NCI-H748 (cell line): ENCODE data around the gene FOXI1.
"Not testable (repeated sequence)": the region's sequence is repeated elsewhere in the genome, so short reads cannot be mapped to it uniquely, and the experiment has no call there.

Experiments
- DNase-seq: peaks from one replicate; lab custom pipeline; 2025; ENCODE audit not compliant: unreplicated experiment; lab: John Stamatoyannopoulos, UW

FOXI1 gene

GRCh38 chr5:170121321-170121720 lies 15.6 kb downstream of the FOXI1 start:
- DNase-seq = no peak

DNA sequence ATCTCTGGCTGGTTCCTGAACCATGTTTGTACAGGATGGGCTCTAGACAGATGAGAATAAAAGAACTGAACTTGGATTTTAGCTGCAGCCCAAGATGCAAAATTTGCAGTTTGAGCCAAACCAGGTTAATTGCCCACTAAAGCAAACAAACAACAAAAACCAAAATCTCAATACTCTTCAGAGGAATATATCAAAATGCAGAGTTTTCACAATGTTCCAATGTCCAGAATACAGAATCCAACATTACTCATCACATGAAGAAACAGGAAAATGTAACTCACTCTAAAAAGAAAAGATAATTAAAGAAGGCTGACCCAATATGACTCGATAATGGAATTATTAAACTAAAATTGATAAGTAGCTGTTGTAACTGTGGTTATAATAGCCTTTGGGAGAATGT lies 20.4 kb downstream of the FOXI1 start:
- DNase-seq = no peak

- no peak for DNase-seq
These were observed 20.9 kb downstream of the FOXI1 start for GRCh38 chr5:170126626-170127025.

DNA sequence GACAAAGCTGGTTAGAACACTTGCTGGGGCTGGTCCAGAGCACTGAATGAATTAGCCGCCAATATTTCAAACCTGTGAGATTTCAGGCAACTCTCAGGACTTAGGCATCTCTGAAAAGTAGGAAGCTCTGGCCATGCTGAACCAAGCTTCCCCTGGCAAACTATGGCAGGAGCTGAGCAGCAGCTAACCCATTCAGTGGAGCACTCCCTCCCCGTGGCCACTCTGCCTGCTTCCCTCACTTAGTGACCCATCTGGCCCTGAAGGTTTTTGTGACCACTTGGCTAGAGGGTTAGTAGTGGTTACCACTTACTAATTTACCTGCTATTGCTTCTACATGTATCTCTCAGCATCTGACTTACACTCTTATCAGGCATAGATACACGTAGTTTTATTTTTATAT lies 25.5 kb downstream of the FOXI1 start:
- DNase-seq = no peak

- DNase-seq = no peak
These were observed 26.7 kb downstream of the FOXI1 start for GRCh38 chr5:170132269-170132975.

DNA sequence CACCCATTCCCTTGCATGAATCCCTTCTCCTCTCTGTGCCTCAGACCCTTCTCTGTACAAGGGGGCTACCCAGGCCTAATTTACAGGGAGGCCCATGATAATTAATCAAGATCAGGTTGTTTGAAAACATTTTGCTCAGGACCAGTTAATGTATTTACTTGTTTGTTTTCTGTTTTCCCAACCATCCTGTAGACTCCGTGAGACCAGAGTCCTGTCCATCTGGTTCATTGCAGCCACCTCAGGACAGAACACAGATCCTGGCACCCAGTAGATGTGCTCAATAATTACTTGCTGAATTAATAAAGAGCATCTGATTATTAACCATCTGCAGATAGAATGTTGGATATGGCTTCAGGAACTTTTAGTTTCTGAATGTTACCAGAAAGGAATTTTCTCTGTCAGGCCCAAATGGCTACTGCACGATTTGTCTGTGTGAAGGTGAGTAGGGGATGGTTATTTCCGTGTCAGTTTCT lies 27.3 kb downstream of the FOXI1 start:
- no peak for DNase-seq

DNA sequence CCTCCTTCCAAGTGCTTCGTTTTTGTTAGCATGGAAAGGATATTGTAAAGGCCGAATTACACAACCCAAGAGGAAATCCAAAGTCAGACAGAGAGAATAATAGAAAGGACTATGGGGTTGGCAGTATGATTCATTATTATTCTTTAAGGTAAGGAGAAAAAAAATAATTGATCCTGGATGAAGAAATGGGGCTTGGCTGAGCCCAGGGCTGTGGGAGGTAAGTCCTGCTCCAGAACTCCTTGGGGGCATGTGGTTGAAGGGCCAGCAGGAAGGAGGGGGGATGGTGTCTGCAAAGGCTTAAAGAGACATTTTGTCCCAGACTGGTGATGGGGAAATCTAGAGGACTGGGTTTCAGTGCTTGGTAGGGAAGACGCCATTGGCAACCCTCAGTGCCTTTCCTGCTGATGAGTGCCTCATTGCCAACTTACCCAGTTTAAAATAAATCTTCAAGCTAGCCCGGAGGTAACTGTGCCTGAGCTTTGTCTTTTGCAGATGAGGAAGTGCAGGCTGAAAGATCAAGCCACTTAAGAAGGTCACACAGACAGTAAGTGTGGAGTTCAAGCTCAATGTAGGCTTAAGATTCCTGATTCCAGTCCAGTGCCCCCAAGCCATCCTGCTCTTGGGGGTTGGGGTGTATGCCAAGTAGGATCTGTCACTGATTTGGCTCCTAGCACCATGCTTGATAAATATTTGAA lies 30.2 kb downstream of the FOXI1 start:
- no peak for DNase-seq

DNA sequence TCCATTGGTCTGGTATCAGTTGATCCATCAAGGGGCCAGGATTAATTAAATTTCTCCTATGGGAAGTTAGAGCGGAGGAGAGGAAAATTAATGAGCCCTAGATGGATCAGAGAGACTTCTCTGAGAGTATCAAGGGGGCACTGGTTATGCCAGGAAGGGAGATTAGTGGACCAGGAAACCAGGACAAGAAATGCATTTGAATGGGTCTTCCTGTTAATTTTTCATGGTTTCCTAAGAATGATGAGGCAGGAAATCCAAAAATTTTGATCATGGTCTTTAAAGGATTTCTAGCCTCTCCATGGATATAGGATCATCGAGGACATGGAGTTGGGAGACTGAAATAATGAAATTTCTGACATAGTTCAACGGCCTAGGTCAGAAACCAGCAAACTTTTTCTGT lies 30.8 kb downstream of the FOXI1 start:
- DNase-seq = no peak

- DNase-seq = no peak
These were observed 32.1 kb downstream of the FOXI1 start for GRCh38 chr5:170137694-170138214.

GRCh38 chr5:170138273-170138672 lies 32.6 kb downstream of the FOXI1 start:
- no peak for DNase-seq

DNA sequence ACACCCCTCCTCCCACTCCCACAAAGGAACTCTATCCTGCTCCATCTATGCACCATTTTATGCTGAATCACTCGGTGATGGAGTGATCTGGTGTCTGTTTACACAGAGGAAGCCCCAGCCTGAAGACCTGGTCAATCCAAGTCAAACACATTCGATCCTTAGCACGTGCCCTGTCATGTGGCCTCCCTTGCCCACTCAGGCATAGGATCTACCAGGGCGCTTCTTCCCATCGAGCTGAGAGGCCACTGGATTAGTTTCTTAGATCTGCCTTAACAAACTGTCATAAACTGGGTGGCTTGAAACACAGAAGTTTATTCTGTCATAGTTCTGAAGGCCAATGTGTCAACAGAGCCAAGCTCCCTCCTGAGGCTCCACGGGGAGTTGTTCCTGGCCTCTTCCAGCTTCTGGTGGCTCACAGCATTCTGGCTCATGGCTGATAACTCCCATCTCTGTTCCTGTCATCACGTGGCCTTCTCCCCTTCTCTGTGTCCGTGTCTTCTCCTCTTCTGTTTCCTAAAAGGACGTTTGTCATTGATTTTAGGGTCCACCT lies 34.2 kb downstream of the FOXI1 start:
- no peak for DNase-seq

DNA sequence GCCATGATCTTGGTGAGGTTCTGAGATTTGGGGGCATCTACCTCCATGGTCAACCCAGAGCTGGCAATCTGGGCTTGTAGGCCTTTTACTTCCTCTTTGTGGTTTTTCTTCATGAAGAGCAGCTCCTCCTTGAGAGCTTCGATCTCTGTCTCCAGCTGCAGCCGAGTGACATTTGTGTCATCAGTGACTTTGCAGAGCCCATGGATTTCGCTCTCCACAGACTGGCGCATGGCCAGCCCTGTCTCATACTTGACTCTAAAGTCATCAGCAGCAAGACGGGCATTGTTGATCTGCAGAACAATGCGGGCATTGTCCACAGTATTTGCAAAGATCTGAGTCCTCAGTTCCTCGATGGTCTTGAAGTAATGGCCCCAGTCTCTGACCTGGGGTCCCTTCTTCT lies 35.5 kb downstream of the FOXI1 start:
- DNase-seq = not testable (repeated sequence)

GRCh38 chr5:170141636-170142035 lies 35.9 kb downstream of the FOXI1 start:
- no peak for DNase-seq

GRCh38 chr5:170142196-170142595 lies 36.5 kb downstream of the FOXI1 start:
- DNase-seq = no peak

GRCh38 chr5:170143091-170143490 lies 37.4 kb downstream of the FOXI1 start:
- no peak for DNase-seq

DNA sequence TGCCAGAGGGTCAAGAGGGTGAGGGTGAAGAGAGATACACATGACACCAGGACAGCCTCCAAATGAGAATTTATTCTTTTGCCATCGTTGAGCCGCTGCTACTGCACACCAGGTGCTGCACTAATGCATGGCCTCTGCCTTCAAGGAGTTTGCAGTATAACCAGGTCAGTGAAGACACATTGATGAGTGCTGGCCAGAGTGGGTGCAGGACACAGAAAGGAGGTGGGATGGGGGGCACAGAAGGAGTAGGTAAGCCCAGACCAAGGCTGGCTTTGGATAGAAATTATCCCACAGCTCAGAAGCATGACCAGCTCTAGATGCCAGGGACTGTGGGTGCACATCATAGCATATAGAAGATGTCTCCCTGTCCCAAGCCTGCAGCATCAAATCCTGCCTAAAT lies 38.0 kb downstream of the FOXI1 start:
- no peak for DNase-seq

DNA sequence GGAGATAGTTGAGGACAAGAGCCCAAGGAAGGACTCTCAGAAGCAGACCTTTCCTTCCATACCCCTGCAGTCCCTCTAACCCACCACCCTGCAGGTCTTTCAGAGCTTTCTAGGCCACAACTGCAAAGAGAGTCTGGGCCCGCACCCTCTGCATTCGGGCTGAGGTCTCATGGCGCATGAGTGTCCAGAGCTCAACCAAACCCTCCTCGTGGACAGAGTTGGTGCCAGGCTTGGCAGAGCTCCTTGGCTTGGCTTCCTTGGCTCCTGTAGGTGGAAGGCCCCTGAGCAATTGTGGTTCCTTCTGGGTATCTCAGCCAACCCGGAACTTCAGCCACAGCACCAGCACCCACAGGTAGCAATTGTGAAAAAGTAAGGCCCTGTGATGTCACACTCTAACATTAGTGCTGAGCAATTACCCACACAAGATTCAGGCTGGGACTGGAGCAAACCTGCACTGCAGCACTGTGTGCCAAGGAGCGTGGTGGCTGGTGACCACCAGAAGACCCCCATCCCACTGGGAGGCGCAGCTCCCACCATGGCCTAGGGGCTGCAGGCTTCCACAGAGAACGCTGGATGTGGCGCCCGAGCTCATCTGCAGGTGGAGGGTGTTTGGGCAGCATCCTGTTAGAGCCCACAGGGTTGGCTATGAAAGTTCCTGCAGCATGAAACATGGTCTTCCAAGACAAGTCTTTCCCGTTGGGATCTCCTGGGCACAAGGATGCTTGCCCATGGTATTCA lies 38.8 kb downstream of the FOXI1 start:
- no peak for DNase-seq

- no peak for DNase-seq
These were observed 39.8 kb downstream of the FOXI1 start for GRCh38 chr5:170145462-170145861.

DNA sequence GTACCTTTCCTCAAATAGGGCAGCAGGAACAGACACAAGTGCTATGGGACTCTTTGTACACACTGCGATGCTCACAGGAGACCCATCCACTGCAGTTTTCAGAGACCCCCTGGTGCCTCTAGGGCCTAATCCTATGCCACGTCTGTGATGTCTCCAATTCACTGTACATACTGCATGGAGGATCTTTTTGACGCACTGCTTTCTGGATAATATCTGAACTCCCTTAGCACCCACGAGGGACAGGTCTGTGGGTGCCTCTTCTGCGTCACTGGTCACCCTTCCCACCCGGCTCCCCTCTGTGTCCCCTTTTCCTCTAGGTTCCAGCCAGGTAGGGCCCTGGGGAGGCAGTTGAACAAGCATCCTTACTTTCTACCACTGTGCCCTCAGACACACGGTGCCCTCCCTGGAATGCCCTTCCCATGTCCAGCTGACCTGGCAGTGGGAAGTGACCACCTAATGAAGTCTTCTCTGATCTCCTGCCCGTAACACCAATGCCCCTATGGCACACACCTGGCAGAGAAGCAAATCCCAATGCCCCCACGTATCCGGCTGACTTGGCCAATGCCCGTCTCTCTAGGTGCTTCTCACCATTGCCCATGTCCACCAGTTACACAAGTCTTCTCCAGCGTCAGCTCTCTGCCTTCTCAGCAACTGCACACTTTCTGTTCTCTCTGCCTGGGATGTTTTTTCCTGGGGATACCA lies 41.5 kb downstream of the FOXI1 start:
- DNase-seq = no peak

DNA sequence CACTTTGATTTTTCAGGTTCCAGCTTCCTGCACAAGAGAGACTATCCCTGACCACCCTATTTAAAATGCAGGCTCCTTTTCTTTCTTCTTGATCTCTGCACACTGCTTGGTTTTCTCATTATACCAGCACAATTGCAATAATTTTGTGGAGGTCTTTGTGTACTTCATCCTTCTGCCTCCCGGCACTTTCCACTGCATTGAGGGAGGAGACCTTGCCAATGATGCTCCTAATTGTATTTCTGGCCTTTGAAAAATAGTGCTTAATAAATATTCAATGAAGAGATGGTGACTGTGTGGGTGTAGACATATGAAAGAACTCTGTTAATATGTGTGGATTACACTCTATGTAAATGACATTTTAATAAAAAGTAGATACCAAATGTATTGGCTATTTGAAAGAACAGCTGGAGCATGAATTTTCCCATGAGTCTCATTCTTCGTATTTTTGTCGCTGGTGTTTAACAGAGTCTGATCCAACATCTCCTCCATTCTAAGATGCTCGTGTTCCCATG lies 42.1 kb downstream of the FOXI1 start:
- DNase-seq = no peak
